Embryonic facial prominence (tissue), 1 donor: ENCODE results near the gene PDE5A.
"Not testable (repeated sequence)": the region's sequence is repeated elsewhere in the genome, so short reads cannot be mapped to it uniquely, and the experiment has no call there.

Experiments used
- DNase-seq: peaks from one replicate; pipeline ENCODE4 v3.0.0-alpha.2; 2016; ENCODE audit errors: extremely low spot score

The PDE5A gene

DNA sequence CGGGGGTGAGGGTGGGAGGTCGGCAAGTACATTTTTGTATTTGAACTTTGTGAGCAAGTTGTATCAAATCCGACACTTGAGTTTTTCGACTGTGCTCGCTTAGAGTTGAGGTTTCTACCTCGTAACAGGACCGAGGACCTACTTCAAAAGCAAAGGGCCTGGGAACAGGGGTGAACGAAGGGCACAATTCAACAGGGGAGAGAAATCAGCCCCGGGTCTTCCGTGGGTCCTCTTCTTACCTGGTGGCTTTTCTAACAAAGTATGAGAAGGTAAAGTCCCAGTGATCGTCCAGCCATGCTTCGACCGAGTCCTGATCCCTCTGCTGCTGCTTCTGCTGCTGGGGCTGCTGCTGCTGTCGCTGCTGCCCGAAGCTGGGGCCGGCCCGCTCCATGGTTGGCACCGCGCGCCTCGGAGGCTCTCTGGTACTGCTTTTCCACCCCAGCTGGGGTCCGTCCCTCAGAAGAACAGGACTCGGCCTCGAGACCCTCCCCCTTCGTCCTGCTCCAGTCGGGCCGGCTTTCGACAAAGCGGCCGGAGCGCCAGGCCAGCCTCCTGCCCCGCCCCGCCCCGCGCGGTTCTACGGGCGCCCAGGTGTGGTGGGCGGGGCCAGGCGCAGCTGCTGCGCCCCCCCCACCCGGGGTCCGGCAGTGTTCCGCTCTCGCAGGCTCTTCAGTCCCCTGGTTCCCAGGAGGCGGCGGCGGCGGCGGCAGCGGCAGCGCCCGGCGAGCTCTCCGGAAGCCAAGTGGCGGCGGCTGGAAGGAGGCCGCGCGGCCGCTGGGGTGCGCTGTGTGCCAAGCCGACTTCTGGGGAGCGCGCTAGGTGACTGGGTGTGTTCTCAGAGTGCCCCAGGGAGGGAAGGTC is at the start of gene PDE5A:
PDE5A (minus strand) TSS at position 524 of the 861 bp plus-strand sequence; CDS start at position 391, 133 bp downstream.
- peak; percentile 67 for DNase-seq

DNA sequence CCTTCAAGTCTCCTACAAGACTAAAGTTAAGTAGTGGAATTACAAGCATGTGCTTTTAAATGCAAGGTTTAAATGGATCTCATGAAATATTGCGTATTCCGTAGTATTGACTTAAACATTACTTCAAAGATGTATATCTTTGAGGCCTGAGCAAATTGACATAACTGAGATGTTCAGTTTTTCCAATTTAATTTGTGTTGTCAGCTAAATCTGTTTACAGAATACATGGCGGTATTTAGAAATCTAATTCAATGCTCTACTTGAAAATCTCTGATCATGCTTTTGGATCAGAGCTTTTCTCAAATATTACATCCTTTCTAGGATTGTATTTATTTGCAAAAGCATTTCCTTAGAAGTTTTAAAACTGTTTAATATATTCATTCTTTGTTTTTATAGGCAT is 47.5 kb upstream of the PDE5A start:
- no peak for DNase-seq

DNA sequence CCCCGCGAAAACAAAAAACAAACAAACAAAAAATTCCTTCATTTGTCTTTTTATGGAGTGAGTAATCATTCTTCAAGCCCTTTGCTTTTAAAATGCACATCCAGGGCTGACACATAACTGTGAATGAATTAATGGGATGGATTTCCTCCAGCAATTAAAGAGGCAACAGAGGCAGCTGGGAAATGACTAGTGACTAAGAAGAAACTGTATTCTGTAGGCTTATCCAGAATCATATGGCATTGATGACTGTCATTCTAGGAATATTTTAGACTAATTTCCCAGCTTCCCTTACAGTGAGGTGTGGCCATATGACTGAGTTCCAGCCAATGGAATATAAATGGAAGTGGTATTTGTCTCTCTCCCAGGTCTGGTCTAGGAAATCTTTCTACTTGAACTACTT is 46.8 kb upstream of the PDE5A start:
- no peak for DNase-seq

DNA sequence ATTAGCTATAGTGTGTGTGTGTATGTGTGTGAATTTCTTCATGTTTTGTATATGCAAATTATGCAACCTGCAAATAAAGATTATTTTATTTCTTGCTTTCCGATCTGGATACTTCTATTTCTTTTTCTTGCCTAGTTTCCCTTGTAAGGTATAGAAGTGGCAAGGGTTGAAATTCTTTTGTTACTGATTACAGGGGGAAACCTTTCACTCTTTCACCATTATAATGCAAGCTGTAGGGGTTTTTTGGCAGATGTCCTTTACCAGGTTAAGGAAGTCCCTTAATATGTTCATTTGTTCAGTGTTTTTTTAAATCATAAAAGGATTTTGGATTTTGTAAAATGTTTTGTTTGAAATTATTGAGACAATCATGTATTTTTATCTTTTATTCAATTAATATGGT is 44.3 kb upstream of the PDE5A start:
- no peak for DNase-seq

DNA sequence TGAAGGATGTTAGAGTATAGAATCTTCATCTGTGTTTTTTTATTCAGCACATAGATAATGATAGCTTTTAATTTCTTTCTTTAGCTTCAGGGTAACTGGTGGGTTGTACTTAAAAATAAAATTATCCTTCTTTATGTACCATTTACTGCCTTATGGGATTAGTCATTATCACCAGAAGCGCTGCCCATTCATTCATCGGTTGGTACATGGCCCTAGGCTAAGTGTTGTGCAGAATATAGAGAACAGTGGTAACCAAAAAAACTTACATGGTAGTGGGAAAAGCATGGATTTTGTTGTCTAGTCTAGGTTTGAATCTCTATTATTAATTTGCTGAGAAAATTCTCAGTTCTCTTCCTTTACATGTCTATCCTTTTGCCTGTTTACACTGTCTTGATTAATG is 43.5 kb upstream of the PDE5A start:
- DNase-seq = no peak

DNA sequence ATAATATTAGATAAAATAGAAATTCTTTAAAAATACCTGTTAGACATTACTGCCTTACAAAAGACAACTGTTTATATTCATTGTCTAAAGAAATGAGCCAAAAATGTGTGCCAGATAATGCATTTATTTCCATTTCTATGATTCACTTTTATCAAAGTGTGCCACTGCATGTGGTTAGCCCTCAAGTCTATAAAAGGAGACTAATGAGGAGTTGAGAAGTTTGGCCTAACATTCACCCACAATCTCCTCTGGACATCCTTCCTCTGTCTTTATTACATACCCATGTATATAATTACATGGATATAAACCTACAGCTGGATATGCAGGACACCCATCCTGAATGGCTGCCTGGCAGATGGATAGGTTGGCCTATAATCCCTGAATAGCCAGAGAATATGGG is 42.6 kb upstream of the PDE5A start:
- no peak for DNase-seq

DNA sequence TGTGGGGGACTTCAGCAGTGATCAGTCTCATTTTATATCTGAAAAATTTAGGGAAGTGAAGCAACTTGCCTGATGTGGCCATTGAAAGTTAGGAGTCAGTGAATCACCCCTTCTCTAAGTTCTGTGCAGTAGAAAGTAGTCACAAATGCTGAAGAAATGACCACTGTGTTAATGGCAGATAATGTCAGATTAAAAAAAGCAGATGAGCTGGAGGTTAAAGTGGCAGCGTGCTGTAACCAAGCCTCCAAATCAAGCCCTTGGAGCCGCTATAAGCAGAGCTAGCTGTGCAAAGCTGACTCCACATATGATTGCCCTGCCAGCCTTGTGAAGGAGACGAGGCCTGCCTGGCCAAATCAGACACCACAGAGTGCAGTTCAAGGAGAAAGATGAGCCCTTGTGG is 39.2 kb upstream of the PDE5A start:
- no peak for DNase-seq

DNA sequence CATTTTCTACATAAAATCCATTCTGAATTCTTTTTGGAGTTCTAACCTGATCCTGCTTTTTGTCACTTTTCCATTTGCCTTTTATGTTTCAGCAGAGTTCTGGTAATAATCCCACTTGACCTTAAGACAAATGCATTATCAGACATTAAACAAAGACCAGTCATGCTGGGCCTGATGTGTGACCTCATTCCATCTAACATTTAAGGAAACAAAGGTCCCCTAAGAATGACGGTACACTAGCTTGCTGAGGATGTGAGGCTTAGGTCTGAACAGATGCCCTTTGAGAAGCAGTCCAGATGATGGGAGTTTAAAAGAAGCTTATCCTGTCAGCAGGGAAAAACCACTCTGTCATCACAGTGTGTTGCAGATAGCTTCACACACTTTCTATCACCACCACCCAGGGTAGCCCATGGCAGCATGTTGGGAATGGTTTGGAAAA is 38.1 kb upstream of the PDE5A start:
- DNase-seq = no peak

DNA sequence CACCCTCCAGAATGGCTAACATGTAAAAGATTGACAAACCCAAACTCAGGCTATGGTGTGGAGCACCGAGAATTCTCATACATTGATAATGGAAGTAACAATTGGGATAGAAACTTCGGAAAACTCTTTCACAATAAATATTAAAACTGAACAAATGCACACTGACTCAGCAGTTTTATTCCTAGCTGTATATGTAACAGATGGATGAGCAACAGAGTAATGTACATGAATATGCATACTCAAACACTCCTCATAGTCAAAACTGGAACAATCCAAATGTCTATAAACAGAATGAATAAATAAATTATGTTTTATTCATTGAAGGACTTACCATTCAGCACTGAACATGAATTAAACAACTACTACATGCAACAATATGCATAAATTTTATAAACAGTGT is 37.1 kb upstream of the PDE5A start:
- DNase-seq = no peak

DNA sequence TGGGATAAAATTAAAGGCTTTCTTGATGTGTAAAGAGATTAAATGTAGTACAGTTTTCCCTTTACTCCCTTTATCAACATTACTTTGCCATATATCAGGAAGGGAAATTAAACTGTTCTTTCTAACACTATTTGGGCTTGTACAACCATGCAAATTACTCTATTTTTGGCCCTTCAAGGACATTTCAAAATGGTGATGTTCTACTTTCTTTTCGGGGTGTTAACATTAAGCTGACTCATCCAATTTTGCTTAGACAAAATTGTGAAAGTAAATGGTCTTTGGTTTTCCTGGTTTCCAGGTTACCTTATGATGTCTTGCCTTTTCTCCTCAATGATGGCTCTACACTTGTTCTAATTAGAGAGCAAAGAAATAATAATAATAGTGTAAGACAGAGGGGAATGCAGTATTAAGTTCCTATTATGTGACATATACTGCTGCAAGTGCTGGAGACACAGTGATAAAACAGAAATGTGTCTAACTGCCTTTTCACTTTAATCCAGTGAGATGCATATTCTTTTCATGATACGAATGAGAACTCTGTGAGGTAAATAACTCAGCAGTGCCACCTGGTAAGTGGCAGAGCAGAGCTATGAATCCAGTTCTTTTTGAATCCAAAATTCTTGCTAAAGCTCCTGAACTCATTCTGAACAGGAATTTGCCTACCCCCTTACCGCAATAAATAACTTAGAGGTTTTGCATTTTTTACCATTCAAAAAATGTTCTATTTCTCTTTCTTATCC is 35.7 kb upstream of the PDE5A start:
- no peak for DNase-seq

DNA sequence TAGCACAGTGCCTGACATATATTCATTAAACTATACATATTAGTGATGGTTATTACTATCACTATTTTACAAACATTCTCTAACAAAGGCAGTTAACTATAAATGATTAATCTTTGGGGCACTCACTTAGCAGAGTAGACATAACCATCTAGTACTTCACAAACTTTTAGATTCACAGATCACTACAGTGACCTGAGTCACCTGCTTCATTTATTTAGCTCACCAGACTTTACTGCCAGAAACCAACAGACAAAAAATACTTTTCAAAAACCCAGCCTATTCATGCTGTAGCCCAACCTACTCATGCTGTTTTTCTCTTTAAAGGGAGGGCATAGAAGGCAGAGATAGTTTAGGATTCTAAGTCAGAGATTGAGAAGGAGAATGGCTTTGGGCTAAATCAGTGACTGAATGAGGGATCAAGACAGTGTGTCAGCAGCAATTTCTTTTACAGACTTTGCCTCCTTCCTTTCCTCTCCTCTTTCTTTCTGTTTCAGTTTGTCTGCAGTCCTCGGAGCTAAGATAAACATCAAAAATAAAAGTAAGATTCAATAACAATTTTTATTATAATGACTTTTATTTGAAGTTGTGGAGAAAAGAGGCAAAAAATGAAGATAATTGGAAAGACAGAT is 34.7 kb upstream of the PDE5A start:
- no peak for DNase-seq

DNA sequence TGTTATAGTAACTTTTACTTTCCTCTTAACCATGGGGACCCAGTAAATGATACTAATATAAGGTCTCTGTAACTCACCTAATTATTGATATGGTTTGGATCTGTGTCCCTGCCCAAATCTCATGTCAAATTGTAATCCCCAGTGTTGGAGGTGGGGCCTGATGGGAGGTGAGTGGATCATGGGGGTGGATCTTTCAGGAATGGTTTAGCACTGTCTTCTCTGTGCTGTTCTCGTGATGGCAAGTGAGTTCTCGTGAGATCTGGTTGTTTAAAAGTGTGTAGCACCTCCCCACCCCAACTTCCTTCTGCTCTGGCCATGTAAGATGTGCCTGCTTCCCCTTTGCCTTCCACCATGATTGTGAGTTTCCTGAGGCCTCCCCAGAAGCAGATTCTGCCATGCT is 34.0 kb upstream of the PDE5A start:
- not testable (repeated sequence) for DNase-seq

DNA sequence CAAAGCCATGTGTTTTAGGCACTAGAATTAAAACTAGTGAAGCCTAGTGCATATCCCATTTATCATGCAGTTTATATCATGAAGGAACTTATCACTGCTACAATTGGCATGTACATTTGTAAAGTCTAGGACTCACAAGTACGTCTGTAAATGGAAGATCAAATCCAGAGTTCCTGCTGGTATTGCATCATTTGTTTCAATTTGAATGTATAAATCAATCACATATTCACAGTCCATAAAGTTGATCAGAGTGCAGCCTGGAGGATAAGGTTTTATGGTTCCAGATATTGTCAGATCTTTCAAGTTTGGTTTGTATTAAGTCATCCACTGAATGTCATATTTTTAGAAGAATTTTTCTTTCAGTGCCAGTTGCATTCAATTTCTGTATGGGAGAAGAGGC is 32.6 kb upstream of the PDE5A start:
- no peak for DNase-seq

DNA sequence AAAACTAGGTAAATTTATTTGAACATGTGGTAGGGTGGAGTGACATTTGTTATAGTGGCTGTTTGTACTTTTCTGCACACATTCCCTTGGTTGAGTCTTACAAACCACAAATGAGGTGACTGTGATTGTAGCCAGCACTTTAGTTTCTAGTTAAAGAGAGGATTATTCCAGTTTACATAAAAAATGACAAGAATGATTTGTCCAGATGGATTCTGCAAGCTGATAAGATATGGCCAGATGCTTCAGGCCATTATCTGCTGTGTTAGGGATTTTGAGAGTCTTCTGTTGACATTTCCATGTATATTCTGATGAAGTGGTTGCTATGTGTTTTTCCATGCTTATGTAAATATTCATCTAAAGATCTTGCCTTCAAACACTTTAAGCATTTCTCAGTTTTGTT is 31.0 kb upstream of the PDE5A start:
- DNase-seq = no peak

DNA sequence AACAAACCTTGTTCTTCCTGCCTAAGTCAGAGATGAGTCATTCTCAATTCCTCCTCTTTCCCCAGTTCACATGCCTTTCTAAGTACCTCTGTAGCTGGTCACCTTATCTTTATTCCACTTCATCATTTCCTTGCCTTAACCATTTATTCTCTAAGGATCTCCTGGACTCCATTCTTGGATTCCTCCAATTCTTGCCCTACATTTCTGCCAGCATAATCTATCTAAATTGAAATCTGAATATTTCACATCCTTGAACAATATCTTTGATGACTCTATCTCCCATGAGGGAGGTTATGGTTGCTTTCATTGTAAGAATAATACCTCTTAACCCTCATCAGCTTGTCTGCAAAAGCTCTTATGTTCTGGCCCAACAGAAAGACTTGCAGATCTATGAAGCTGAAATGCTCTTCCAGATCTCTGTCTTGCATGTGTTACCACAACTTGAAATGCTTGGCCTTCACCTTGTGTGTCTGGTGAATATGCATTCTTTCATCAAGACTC is 28.6 kb upstream of the PDE5A start:
- no peak for DNase-seq

DNA sequence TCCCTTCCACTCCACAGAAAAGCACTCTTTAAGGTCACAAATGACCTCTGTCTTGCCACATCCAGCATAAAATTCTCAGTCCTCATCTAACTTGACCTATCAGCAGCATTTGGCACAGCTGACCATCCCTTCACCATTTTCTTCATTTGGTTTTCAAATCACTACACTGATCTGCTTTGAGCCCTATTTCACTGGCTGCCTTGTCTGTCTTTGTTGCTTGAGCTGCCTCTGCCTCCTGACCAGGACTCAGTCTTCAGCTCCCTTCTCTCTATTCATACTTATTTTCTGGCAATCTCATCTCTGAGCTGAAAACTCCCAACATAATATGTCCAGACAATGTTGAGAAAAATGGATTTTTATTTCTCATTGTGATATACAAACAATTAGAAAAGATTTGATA is 27.7 kb upstream of the PDE5A start:
- no peak for DNase-seq

DNA sequence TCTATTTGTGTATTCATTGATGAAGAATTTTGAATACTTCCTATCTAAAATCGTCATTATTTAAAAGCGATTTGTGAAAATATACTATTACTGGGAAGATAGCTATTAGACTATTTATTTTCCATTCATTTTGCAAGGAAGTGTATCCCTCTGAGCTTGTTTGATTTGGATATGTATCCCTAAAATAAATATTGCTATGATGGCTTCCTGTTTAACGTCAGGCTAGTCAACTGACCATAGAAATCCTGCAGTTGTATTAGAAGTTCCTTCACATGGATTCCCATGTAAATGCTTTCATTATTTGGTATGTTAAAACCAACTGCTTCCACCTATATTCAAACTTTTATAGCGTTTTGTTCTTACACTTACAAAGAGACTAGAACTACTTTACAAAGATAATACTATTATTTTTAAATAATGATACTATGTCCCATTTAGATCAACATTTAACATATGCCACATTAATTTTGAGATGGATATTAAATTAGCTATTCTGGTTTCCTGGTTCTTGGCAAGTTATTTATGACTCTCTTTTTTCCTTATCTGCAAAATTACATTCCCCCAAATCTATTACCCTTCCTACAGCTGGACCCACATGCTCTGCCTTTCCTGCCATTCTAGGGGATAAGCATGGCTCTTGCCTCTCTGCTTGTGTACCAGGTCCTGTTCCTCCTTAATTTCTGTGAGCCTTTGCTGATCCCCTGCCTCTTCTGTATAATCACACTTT is 26.7 kb upstream of the PDE5A start:
- no peak for DNase-seq

DNA sequence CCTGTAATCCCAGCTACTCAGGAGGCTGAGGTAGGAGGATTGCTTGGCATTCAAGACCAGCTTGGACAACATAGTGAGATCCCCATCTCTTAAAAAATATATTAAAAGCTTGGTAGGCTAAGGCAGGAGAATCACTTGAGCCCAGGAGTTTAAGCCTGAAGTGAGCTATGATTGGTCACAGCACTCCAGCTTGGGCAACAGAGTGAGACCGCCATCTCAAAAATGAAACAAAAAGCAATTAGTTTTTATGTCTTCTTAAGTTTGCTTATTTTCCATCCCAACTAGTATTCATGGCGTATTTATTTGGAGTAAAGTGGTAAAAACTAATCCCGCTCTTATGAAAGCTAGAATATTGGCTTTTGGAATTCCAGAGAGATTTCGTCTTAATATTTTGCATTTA is 25.4 kb upstream of the PDE5A start:
- no peak for DNase-seq

DNA sequence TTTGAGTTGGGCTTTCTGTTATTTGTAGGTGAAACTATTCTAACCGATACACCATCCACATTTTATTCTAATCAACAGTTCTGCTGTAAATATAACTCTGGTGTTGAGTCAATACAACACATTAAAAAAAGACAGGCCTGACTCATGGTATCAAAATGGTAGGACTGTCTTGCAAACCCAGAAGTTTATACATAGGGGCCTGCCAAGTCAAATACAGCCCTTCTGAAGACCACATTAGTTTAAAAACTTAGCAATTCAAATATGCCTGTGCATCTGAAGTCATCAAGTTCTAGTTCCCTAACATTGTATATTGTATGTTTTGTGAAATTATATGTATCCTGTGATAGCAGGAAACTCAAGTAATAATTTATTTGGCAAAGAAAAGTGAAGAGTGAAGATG is 24.4 kb upstream of the PDE5A start:
- DNase-seq = no peak

DNA sequence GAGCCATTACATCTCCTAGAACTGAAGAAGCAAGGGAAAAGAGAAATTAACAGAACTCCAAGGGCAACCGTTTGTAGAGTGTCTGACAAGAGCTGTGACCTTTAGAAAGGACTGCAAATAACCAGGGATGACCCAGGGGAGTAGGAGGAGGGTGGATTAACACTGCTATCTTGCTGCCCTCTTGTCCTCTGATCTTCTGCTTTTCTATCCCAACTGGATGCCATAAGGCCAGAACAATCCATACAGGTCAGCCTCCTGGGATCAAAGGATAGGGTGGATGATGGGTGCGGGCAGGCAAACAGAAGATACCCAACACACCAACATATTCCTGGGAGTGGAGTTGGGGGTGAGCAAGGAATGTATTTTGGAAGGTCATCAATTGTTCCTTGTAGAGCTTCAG is 19.8 kb upstream of the PDE5A start:
- DNase-seq = no peak

DNA sequence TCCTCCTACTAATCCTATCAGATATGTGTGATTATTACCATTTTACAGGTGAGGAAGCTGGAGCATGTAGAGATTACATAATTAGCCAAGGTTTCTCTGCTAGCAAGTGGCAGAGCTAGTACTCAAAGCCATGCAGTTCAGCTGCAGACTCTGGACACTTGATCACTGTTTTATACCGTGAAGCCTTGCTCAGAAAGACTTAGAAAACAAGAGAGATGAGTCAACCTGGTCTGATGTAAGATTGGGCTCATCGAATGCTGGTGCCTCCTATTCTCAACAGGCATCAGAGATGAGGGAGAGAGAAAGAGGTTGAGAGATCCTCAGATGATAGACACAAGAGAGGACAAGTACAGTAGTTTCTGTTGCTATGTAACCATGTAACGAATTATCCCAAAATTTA is 19.0 kb upstream of the PDE5A start:
- DNase-seq = no peak
